GM19468 (cell line): ENCODE measurements around the gene SLPI.

ENCODE experiments used
- ATAC-seq: cut with Tn5 transposase; IDR thresholded peaks from one replicate; pipeline ENCODE4 v1.9.1; 2021; ENCODE audit warnings: mild to moderate bottlenecking, moderate library complexity, moderate number of reproducible peaks; ENCODE audit not compliant: unreplicated experiment; ENCODE audit errors: extremely low read depth

SLPI gene

GRCh38 chr20:45223136-45223535 lies 31.2 kb downstream of the SLPI start:
- no peak for ATAC-seq

DNA sequence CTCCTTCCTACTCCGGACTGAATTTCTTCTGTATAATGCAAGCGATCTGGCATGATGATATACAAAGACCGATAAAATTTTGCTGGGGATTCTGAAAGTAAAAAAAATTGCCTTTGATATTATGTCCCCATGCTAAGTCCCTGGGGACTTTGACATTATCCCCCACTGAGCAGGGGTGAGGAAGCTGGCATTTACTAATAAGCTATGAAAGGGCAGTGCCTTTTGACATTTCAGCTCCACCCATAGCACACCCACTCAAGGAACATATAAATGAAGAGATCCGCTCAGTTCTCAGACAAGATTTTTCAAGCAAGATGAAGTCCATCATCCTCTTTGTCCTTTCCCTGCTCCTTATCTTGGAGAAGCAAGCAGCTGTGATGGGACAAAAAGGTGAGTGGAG lies 33.3 kb downstream of the SLPI start, which contains the start of gene SEMG2:
Gene SEMG2, plus strand, starts transcription at position 298 of the 400 bp plus-strand sequence. Its CDS starts 17 bp downstream, at position 315.
- no peak for ATAC-seq

DNA sequence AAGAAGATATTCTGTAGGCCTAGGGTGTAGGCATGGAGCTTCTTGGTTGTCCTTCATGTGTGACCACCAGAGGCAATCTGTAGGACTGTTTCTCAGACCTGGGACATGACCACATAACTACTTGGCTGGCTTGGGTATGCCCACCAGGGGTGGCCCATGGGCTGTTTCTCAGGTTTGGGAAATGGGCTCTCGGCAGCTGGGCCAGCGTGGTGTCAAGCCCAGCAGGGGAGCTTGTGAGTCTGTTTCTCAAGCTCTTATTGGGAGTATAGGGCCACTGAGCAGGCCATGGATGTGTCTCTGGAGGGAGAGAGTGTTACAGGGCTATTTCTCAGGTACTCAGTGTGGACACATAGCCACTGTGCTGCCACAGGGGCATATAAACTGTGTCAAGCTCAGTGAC lies 35.7 kb downstream of the SLPI start:
- ATAC-seq, result no peak

GRCh38 chr20:45218124-45218523 lies 36.2 kb downstream of the SLPI start:
- ATAC-seq, result no peak

GRCh38 chr20:45212836-45213235 lies 41.5 kb downstream of the SLPI start:
- ATAC-seq, result no peak

- no peak for ATAC-seq
These were observed 42.5 kb downstream of the SLPI start for GRCh38 chr20:45211569-45212474.

DNA sequence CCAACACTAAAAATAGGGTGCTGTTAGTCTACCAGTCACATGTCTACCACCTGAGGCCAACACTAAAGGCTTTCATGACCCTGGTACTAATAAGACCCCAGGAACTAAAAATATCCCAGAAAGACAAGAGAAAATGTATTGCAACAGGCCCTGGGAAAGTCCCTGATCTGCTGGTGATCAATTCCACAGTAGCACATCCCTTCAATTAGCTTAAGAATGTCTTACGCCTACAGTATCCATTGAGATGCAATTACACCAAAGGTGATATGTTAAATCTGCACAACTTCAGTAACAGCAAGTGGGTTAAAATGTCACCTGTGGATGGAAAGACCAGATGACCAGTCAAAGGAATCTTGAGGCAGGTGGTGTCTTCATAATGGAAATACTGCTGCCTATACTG lies 44.4 kb downstream of the SLPI start:
- no peak for ATAC-seq

GRCh38 chr20:45206725-45207124 lies 47.6 kb downstream of the SLPI start, which contains the start of gene SEMG1:
TSS of gene SEMG1 (plus strand) at chr20:45207033. CDS start at chr20:45207054, 21 bp downstream.
- no peak for ATAC-seq
